ENCODE results near the gene SPRYD3.

Gene SPRYD3

GRCh38 chr12:53050426-53051057 is 28.6 kb downstream of the SPRYD3 start:
- Histone ChIP-seq H3K9ac (ENCODE audit: low read depth, low read length) (peak overlapping the region; percentile 85), H3K4me3 (ENCODE audit: low read length) (peak overlapping the region; percentile 88), H3K9me3 (replicated peaks; ENCODE audit: low read length) (no peaks in the 10 kb centered on the region), H3K27me3 (ENCODE audit: control insufficient read depth, insufficient read depth, low read length) (no peaks in the 10 kb centered on the region), H3K4me1 (ENCODE audit: control insufficient read depth, insufficient read depth, low read length) (peaks cover 84% of the 10 kb centered on the region), H3K4me2 (ENCODE audit: low read length) (peak overlapping the region; percentile 98), H3K36me3 (ENCODE audit: insufficient read depth, low read length) (peaks cover 24% of the 10 kb centered on the region)

GRCh38 chr12:53049571-53050318 is 29.4 kb downstream of the SPRYD3 start, which contains the start of gene TNS2:
Gene TNS2, plus strand, starts transcription at chr12:53050065. Its CDS starts 121 bp downstream, at chr12:53050186.
- Histone ChIP-seq H3K36me3 (ENCODE audit: insufficient read depth, low read length) (peaks cover 17% of the 10 kb centered on the region), H3K27me3 (ENCODE audit: control insufficient read depth, insufficient read depth, low read length) (no peaks in the 10 kb centered on the region), H3K4me2 (ENCODE audit: low read length) (peak within 1 kb of the TSS; percentile 98), H3K9me3 (replicated peaks; ENCODE audit: low read length) (no peaks in the 10 kb centered on the region), H3K4me3 (ENCODE audit: low read length) (peak within 1 kb of the TSS; percentile 88), H3K9ac (ENCODE audit: low read depth, low read length) (peak within 1 kb of the TSS; percentile 85), H3K4me1 (ENCODE audit: control insufficient read depth, insufficient read depth, low read length) (peaks cover 81% of the 10 kb centered on the region)

GRCh38 chr12:53048780-53049401 is 30.3 kb downstream of the SPRYD3 start:
- Histone ChIP-seq H3K27me3 (ENCODE audit: control insufficient read depth, insufficient read depth, low read length) (no peaks in the 10 kb centered on the region), H3K9me3 (replicated peaks; ENCODE audit: low read length) (no peaks in the 10 kb centered on the region), H3K4me1 (ENCODE audit: control insufficient read depth, insufficient read depth, low read length) (peaks cover 76% of the 10 kb centered on the region), H3K4me3 (ENCODE audit: low read length) (peak overlapping the region; percentile 88), H3K4me2 (ENCODE audit: low read length) (peak overlapping the region; percentile 98), H3K9ac (ENCODE audit: low read depth, low read length) (peak overlapping the region; percentile 85), H3K36me3 (ENCODE audit: insufficient read depth, low read length) (peaks cover 13% of the 10 kb centered on the region)

GRCh38 chr12:53048033-53048779 is 31.0 kb downstream of the SPRYD3 start:
- Histone ChIP-seq H3K4me2 (ENCODE audit: low read length) (peak overlapping the region; percentile 98), H3K27me3 (ENCODE audit: control insufficient read depth, insufficient read depth, low read length) (no peaks in the 10 kb centered on the region), H3K9me3 (replicated peaks; ENCODE audit: low read length) (no peaks in the 10 kb centered on the region), H3K4me1 (ENCODE audit: control insufficient read depth, insufficient read depth, low read length) (peaks cover 70% of the 10 kb centered on the region), H3K9ac (ENCODE audit: low read depth, low read length) (peak overlapping the region; percentile 85), H3K4me3 (ENCODE audit: low read length) (peak overlapping the region; percentile 88), H3K36me3 (ENCODE audit: insufficient read depth, low read length) (peaks cover 6% of the 10 kb centered on the region)

GRCh38 chr12:53047221-53048032 is 31.8 kb downstream of the SPRYD3 start:
- Histone ChIP-seq H3K4me2 (ENCODE audit: low read length) (peak overlapping the region; percentile 99), H3K36me3 (ENCODE audit: insufficient read depth, low read length) (peaks cover 11% of the 10 kb centered on the region), H3K4me1 (ENCODE audit: control insufficient read depth, insufficient read depth, low read length) (peaks cover 64% of the 10 kb centered on the region), H3K9me3 (replicated peaks; ENCODE audit: low read length) (no peaks in the 10 kb centered on the region), H3K4me3 (ENCODE audit: low read length) (peak overlapping the region; percentile 95), H3K9ac (ENCODE audit: low read depth, low read length) (peak overlapping the region; percentile 85), H3K27me3 (ENCODE audit: control insufficient read depth, insufficient read depth, low read length) (no peaks in the 10 kb centered on the region)

GRCh38 chr12:53046655-53047220 is 32.5 kb downstream of the SPRYD3 start:
- no peaks in the 10 kb centered on the region for H3K9me3 ChIP-seq (replicated peaks; ENCODE audit: low read length)
- peak overlapping the region; percentile 99 for H3K4me2 ChIP-seq (ENCODE audit: low read length)
- peak overlapping the region; percentile 96 for H3K9ac ChIP-seq (ENCODE audit: low read depth, low read length)
- H3K27me3 ChIP-seq (ENCODE audit: control insufficient read depth, insufficient read depth, low read length): no peaks in the 10 kb centered on the region
- H3K4me1 ChIP-seq (ENCODE audit: control insufficient read depth, insufficient read depth, low read length): peaks cover 57% of the 10 kb centered on the region
- H3K36me3 ChIP-seq (ENCODE audit: insufficient read depth, low read length): peaks cover 11% of the 10 kb centered on the region
- peak overlapping the region; percentile 95 for H3K4me3 ChIP-seq (ENCODE audit: low read length)

GRCh38 chr12:53045696-53046045 is 33.5 kb downstream of the SPRYD3 start:
- H3K4me3 ChIP-seq (ENCODE audit: low read length): peak overlapping the region; percentile 95
- H3K27me3 ChIP-seq (ENCODE audit: control insufficient read depth, insufficient read depth, low read length): no peaks in the 10 kb centered on the region
- H3K4me2 ChIP-seq (ENCODE audit: low read length): peak overlapping the region; percentile 99
- H3K9me3 ChIP-seq (replicated peaks; ENCODE audit: low read length): no peaks in the 10 kb centered on the region
- peaks cover 10% of the 10 kb centered on the region for H3K36me3 ChIP-seq (ENCODE audit: insufficient read depth, low read length)
- peak overlapping the region; percentile 96 for H3K9ac ChIP-seq (ENCODE audit: low read depth, low read length)
- peaks cover 46% of the 10 kb centered on the region for H3K4me1 ChIP-seq (ENCODE audit: control insufficient read depth, insufficient read depth, low read length)

- H3K4me3 ChIP-seq (ENCODE audit: low read length): peak overlapping the region; percentile 11
- peaks cover 13% of the 10 kb centered on the region for H3K36me3 ChIP-seq (ENCODE audit: insufficient read depth, low read length)
- peak overlapping the region; percentile 99 for H3K4me2 ChIP-seq (ENCODE audit: low read length)
- H3K9ac ChIP-seq (ENCODE audit: low read depth, low read length): no peak overlapping the region
- H3K27me3 ChIP-seq (ENCODE audit: control insufficient read depth, insufficient read depth, low read length): no peaks in the 10 kb centered on the region
- no peaks in the 10 kb centered on the region for H3K9me3 ChIP-seq (replicated peaks; ENCODE audit: low read length)
- peaks cover 41% of the 10 kb centered on the region for H3K4me1 ChIP-seq (ENCODE audit: control insufficient read depth, insufficient read depth, low read length)
Measured at GRCh38 chr12:53044896-53045695, 34.1 kb downstream of the SPRYD3 start.

GRCh38 chr12:53044052-53044581 is 35.1 kb downstream of the SPRYD3 start:
- no peak overlapping the region for H3K4me3 ChIP-seq (ENCODE audit: low read length)
- peaks cover 35% of the 10 kb centered on the region for H3K4me1 ChIP-seq (ENCODE audit: control insufficient read depth, insufficient read depth, low read length)

More at GRCh38 chr12:53044052-53044581, 35.1 kb downstream of the SPRYD3 start:
- Histone ChIP-seq H3K9ac (ENCODE audit: low read depth, low read length) (no peak overlapping the region), H3K27me3 (ENCODE audit: control insufficient read depth, insufficient read depth, low read length) (no peaks in the 10 kb centered on the region), H3K36me3 (ENCODE audit: insufficient read depth, low read length) (peaks cover 22% of the 10 kb centered on the region), H3K4me2 (ENCODE audit: low read length) (no peak overlapping the region), H3K9me3 (replicated peaks; ENCODE audit: low read length) (no peaks in the 10 kb centered on the region)
